ENCODE results near the gene DNAJB2.

The DNAJB2 gene

DNA sequence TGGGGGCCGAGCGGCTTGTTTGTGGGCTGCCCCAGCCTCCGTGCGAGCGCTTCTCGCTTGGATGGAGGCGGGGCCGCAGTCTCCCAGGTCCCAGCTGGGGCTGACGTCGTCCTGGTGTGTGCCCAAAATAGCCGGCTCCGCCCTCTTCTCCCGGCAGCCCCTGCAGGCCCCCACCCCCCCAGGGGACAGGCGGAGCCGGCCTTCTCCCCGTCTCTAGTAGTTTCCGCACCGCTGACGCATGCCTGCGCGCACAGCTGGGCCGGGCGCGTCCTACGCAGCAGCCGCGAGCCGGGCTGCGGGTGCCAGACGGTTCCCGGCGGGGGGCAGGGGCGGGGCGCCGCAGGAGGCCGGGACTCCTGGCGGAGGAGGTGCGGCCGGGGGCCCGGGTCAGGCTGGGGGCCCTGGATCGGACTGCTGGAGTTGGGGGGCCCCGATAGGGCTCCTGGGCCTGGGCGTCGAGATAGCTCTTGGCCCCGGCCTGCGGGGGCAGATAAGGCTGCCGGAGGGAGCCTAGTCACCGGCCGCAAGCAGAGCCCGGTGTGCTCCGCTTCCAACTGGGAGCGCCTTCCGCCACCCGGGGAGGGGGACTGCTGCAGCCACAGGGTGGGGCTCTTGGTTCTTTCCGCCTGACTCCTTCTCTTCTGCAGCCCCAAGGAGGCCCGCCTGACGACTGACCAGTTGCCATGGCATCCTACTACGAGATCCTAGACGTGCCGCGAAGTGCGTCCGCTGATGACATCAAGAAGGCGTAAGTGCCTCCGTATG is at the start of gene DNAJB2:
Gene DNAJB2 (plus strand): TSS at position 216 of the 765 bp plus-strand sequence. CDS start 468 bp downstream, at position 684.
- peak; percentile 98 for DNase-seq

GRCh38 chr2:219230059-219230540 is 49.1 kb upstream of the DNAJB2 start:
- peak; percentile 45 for DNase-seq

DNA sequence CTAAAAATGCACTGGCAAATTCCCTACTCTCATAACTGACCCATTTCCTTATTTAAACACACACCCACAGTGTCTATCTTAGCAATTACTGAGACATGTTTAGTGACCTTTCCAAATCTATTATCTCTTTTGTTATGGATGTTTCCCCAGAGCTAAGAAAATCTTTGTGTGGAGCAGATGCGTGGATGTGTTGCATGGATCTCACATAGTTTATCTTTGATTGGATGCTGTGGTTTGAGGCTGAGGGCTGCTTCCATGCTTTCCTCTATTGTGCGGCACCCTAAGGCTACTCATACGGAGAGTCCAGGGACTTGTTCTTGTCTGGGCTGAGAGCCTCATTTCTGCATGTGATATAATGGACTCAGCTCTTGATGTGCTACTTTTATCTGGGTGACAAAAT is 44.8 kb upstream of the DNAJB2 start:
- no peak for DNase-seq

DNA sequence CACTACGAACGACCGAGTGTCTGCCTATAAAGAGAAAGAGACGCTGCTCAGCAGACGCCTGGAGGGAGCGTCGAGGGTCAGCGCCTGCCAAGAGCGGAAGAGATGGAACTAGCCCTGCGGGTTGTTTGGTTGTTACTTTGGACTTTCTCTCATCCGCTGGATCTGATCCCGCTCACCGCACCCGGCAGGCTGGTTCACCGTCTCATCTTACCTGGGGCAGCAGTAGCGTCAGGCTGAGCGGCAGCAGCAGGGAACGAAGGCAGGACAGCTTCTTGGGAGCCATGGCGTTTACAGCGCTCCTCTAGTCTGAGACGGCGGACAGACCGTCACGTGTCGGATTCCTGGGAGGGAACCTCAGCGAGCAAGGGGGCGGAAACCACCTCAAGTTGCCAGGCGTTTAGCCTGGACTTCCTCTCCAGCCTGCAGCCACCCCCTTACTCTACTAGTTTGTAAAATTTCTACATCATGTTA is 35.8 kb upstream of the DNAJB2 start:
- DNase-seq: no peak

GRCh38 chr2:219244789-219245147 is 34.4 kb upstream of the DNAJB2 start:
- no peak for DNase-seq

DNA sequence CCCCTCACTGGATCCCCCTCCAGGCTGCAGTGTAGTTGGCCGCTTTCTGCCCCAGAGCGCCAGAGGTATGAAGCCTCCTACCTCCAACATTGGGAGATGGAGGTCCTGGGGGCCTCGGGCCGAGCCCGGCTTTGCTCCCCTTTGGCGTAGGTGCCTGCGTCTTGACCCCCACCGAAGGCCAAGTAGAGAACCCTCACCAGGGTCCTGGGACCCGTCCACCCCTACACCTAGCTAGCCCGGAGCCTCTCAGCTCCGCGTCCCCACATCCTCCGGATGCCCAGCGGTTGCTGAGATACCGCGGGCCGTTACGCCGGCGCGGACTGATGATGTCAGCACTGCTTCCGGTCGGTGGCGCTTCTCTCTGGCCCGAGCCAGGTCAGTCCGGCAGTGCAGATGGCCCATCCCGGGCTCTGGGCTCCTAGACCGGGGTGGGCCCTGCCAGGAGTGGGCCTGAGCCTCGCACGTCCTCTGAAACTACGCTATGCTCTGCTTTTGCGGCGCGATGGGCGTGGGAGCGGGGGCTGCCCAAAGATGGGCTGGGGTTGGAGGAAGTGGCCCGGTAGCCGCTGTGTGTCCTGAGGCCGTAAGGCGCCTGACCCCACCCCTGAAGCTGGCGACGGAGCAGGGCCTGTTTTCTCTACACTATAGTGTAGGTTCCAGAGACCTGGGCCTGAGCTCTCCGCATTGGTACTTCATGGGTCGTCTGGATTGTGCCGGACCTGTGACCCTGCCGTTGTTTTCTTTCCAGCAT is 33.8 kb upstream of the DNAJB2 start, which contains the start of the genes GLB1L and STK16:
Gene GLB1L (minus strand): TSS at position 297 of the 751 bp plus-strand sequence. CDS start 1,871 bp downstream, outside the sequence.
Gene STK16 (plus strand): TSS at position 332 of the 751 bp plus-strand sequence. CDS start 521 bp downstream, outside the sequence.
- DNase-seq: peak; percentile 85

GRCh38 chr2:219245899-219246230 is 33.3 kb upstream of the DNAJB2 start:
- no peak for DNase-seq

DNA sequence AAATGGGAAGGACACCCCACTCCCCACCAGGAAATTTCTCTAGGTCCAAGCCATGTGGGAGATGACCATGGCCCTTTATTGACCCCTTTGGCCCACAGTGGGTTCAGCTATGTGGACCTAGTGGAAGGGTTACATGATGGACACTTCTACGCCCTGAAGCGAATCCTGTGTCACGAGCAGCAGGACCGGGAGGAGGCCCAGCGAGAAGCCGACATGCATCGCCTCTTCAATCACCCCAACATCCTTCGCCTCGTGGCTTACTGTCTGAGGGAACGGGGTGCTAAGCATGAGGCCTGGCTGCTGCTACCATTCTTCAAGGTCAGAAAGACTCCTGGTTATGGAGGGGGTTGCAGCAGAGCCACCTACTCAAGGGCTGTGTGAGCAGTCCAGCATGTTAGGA is 32.6 kb upstream of the DNAJB2 start:
- no peak for DNase-seq

GRCh38 chr2:219247678-219248642 is 31.2 kb upstream of the DNAJB2 start:
- DNase-seq: peak; percentile 57

DNA sequence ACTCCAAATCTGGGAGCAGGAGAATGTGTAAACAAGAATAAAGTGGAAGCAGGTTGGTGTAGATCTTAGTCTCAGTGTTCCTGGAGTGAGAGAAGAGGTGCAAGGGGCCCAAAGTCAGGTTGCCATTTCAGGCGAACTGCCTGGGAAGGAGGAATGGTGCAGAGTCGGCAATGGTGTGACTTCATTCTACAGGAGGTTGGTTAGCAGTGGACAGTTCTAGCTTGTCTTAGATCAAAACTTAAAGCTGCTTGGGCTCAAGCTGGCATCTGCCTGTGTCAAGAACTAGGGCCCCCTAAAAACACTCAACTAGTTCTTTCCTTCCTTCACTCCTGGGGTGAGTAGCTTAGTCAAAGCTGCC is 30.3 kb upstream of the DNAJB2 start:
- no peak for DNase-seq

DNA sequence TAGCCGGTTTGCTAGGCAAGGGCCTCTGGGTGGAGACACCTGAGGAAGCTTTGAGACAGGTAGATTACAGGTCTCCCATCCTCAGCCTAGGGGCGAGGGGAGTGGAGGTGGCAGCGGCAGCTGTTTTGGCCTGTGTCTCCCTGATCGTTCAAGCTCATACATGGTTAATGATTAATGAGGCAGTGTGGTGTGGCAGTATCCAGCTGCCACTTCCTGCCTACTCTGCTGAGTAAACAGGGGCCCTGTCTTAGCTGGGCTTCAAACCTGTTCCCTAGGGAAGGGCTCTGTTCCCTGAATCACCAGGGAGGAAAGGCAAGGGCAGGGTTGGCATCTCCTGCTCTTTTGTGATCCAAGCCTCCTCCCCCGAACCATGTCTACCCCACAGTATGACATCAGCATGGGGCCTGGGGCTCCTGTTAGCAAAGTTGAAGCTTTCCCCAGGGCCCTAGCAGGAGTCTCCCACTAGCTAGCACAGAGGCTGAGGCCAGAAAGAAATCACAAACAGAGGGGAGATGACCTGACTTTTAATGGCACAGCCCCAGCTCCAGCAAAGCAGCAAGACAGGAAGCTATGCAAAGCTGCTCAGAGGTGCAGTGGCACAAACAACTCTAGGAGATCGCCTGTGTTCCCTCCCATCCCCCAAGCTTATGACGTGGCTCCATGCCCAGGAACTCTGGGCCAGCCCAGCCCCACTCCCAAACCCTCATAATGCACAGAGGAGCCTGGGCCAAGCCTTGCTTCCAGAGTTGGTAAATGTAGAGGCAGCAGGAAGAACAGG is 29.8 kb upstream of the DNAJB2 start:
- DNase-seq: peak; percentile 63

GRCh38 chr2:219250049-219250781 is 29.0 kb upstream of the DNAJB2 start:
- no peak for DNase-seq

- no peak for DNase-seq
Measured at GRCh38 chr2:219251656-219252055, 27.5 kb upstream of the DNAJB2 start.

- DNase-seq: peak; percentile 49
Measured at GRCh38 chr2:219252084-219252483, 27.1 kb upstream of the DNAJB2 start.

- DNase-seq: peak; percentile 57
Measured at GRCh38 chr2:219252570-219252899, 26.6 kb upstream of the DNAJB2 start.

- peak; percentile 59 for DNase-seq
Measured at GRCh38 chr2:219252900-219253752, 26.0 kb upstream of the DNAJB2 start, which contains the start of gene TUBA4B. Gene TUBA4B, plus strand, starts transcription at chr2:219253243. Its CDS starts 165 bp downstream, at chr2:219253408.

DNA sequence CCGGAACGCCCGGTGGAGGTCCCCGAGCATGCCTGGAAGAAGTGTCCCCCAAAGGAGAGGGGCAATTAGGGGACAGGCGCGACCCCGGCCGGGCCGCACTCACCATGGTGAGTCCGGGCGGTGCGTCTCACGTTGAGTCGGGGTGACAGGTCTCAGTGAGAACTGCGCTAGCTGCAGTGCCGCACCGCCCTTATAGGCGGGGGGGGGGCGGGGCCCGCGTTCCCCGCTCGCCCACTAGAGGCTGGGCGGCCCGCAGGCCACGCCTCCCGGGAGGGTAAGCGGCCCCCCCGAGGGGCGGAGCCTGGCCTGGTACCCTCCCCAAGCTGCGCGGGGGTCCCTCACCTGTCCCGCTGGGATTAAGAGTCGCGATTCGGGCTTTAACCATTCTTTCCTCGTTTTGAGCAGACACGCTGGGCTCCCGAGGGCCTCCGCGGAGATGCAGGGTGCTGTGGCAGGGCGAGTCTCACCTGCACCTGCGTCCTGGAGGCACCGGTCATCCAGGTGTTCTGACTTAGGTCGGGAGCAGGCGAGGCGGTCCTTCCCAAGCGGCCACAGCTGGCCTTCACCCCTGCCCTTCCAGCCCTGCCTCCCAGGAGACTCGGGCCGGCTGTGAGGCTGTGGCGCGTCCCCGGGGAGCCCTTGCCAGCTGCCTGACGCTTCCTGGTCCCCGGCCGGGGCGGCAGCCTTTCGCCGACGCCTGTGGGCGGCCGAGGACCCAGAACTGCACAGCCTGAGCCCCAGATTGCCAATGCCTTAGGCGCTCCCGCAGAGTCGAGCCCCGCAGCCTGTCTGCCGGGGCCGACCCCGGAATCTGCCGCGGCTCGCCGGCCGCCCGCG is 25.2 kb upstream of the DNAJB2 start, which contains the start of gene TUBA4A:
Gene TUBA4A (minus strand): TSS at position 166 of the 837 bp plus-strand sequence. CDS start 60 bp downstream, at position 106.
- DNase-seq: peak; percentile 96

GRCh38 chr2:219254590-219255201 is 24.5 kb upstream of the DNAJB2 start:
- peak; percentile 67 for DNase-seq
